Esophagus muscularis mucosa (tissue), 3 donors: ENCODE data around the gene ACP2.

Experiments used
- CTCF ChIP-seq, 3 experiments: fragments of 200-600 bp in 2 of 3; fragments of 450-650 bp in 1 of 3; sonication (generic) in 2 of 3; IDR thresholded peaks; one replicate each; pipeline ENCODE4 v1.5.1; 2017 to 2019; ENCODE audit warnings: antibody characterized with exemption in 3 of 3, mild to moderate bottlenecking in 2 of 3, moderate library complexity in 1 of 3
- POLR2A ChIP-seq: fragments of 450-650 bp; IDR thresholded peaks from one replicate; pipeline ENCODE4 v1.6.1; 2017; ENCODE audit warnings: antibody characterized with exemption, moderate library complexity, mild to moderate bottlenecking, low read depth
- POLR2AphosphoS5 ChIP-seq, 2 donors: sonication (generic); formaldehyde crosslinking; IDR thresholded peaks; one replicate each; pipeline ENCODE4 v1.6.1; 2017; ENCODE audit warnings: antibody characterized with exemption in 2 of 2

DNA sequence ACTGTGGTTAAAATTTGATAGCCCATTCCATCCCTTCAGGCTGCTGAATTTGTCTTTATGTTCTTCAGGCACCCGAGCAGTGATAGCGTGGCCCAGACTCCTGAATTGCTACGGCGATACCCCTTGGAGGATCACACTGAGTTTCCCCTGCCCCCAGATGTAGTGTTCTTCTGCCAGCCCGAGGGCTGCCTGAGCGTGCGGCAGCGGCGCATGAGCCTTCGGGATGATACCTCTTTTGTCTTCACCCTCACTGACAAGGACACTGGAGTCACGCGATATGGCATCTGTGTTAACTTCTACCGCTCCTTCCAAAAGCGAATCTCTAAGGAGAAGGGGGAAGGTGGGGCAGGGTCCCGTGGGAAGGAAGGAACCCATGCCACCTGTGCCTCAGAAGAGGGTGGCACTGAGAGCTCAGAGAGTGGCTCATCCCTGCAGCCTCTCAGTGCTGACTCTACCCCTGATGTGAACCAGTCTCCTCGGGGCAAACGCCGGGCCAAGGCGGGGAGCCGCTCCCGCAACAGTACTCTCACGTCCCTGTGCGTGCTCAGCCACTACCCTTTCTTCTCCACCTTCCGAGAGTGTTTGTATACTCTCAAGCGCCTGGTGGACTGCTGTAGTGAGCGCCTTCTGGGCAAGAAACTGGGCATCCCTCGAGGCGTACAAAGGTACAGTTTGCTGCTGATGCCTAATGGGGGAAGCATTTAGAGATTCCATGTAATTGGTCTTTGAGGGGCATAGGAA lies 26.1 kb upstream of the ACP2 start:
- TF ChIP-seq POLR2AphosphoS5 (IDR thresholded peaks at IDR 0.05) (no peak), CTCF (IDR thresholded peaks at IDR 0.05) (no peak), POLR2A (no peak)
